H1 (cell line): Measurements from ENCODE around the gene FOSB. TPM values are rescaled to one million over a fixed set of nuclear protein-coding genes. Genes with fewer than 3 reads are reported as not detected.

Source experiments
- BRCA1 ChIP-seq: IDR thresholded peaks from 2 replicates; pipeline ENCODE4 v1.6.1; 2012; ENCODE audit warnings: low read depth, low read length, improper control_type of control experiment
- CBX5 ChIP-seq: fragments of 300-800, 300-1000 bp; sonication (generic); IDR thresholded peaks from 2 replicates; pipeline ENCODE4 v1.7.1; 2016; ENCODE audit warnings: antibody characterized with exemption, low read length, low read depth
- CHD2 ChIP-seq: IDR thresholded peaks from 2 replicates; pipeline ENCODE4 v1.6.1; 2012; ENCODE audit warnings: low read length, improper control_type of control experiment
- CREB1 ChIP-seq: IDR thresholded peaks from 2 replicates; pipeline ENCODE4 v1.6.1; 2012; ENCODE audit warnings: inconsistent platforms
- GABPA ChIP-seq: IDR thresholded peaks from 2 replicates; pipeline ENCODE4 v1.6.1; 2011; ENCODE audit warnings: mild to moderate bottlenecking, low read length, moderate library complexity, borderline replicate concordance; ENCODE audit not compliant: insufficient read depth
- HDAC2 ChIP-seq, 2 experiments: fragments of 300-600 bp in 1 of 2; sonication (generic) in 1 of 2; IDR thresholded peaks; 2 replicates each; pipeline ENCODE4 v1.6.1; 2011 to 2012; ENCODE audit warnings: low read depth in 2 of 2, low read length in 2 of 2, mild to moderate bottlenecking in 2 of 2, moderate library complexity in 2 of 2, borderline replicate concordance in 1 of 2, inconsistent platforms in 1 of 2
- HDAC6 ChIP-seq: IDR thresholded peaks from one replicate; pipeline ENCODE4 v1.7.1; 2012; ENCODE audit warnings: low read depth, mild to moderate bottlenecking, inconsistent platforms, low read length, moderate library complexity
- KDM1A ChIP-seq: fragments of 200-600, 300-600 bp; sonication (generic); IDR thresholded peaks from 2 replicates; pipeline ENCODE4 v1.7.1; 2016; ENCODE audit warnings: mild to moderate bottlenecking, low read length, borderline replicate concordance
- NANOG ChIP-seq: IDR thresholded peaks from 2 replicates; pipeline ENCODE4 v1.6.1; 2011; ENCODE audit warnings: low read length, low read depth, mild to moderate bottlenecking, inconsistent platforms; ENCODE audit not compliant: insufficient read depth, poor library complexity, severe bottlenecking
- PHF8 ChIP-seq: fragments of 200-600 bp; sonication (generic); conservative IDR thresholded peaks from 2 replicates; pipeline ENCODE4 v1.7.1; 2012; ENCODE audit warnings: low read depth, mild to moderate bottlenecking, inconsistent platforms, low read length, moderate library complexity
- RNF2 ChIP-seq: fragments of 200-900, 300-1000 bp; sonication (generic); IDR thresholded peaks from 2 replicates; pipeline ENCODE4 v1.7.1; 2016; ENCODE audit warnings: borderline replicate concordance, low read depth, mild to moderate bottlenecking, antibody characterized with exemption, low read length; ENCODE audit not compliant: poor library complexity, severe bottlenecking; ENCODE audit errors: missing control alignments
- SRF ChIP-seq: IDR thresholded peaks from 2 replicates; pipeline ENCODE4 v1.6.1; 2011; ENCODE audit warnings: mild to moderate bottlenecking, low read depth, low read length, moderate library complexity
- SUZ12 ChIP-seq: fragments of 200-600 bp; sonication (generic); IDR thresholded peaks from 2 replicates; pipeline ENCODE4 v1.6.1; 2012; ENCODE audit warnings: mild to moderate bottlenecking, inconsistent platforms, low read length, moderate library complexity, mixed read lengths
- TAF1 ChIP-seq: IDR thresholded peaks from 2 replicates; pipeline ENCODE4 v1.6.1; 2011; ENCODE audit warnings: mild to moderate bottlenecking, low read depth, low read length
- TAF7 ChIP-seq: optimal IDR thresholded peaks from 2 replicates; pipeline ENCODE3; 2011; ENCODE audit warnings: low read depth, mild to moderate bottlenecking, inconsistent platforms, low read length, moderate library complexity, borderline replicate concordance
- USF2 ChIP-seq: IDR thresholded peaks from 2 replicates; pipeline ENCODE4 v1.6.1; 2011; ENCODE audit warnings: low read length, improper control_type of control experiment
- polyA plus RNA-seq, 7 experiments: library from polyadenylated mRNA; depleted of rRNA in 3 of 7; stranded (reverse) in 5 of 7; unstranded in 2 of 7; fragments of >200 nt in 5 of 7; fragments of 200-250 nt in 2 of 7; gene quantifications; 1 replicate in 5 of 7; 2 replicates in 1 of 7; 4 replicates in 1 of 7; pipeline versions ENCODE4 v1.2.1 to v1.2.3, GENCODE V29; 2011 to 2013; ENCODE audit warnings: missing spikeins in 2 of 7, mixed read lengths in 2 of 7
- total RNA-seq: library from RNA; stranded (reverse); fragmentation: NEBNext Ultra II Directional; extraction: Animal tissue kit (Norgen Biotek cat#: 25700); gene quantifications from 2 replicates; pipeline ENCODE4 v1.2.1, GENCODE V29; 2021

The FOSB gene
- total and polyA plus RNA-seq, 2 of the 8 experiments (the other 6 are each of a cell fraction or from before 2014, with no cell fraction given): 0.44 to 2.7 TPM

- TF ChIP-seq NANOG: no peak
- no peak for TF ChIP-seq USF2
- TF ChIP-seq CREB1: peak; percentile 37; the same call in 1 of the 2 replicates
- TF ChIP-seq TAF7: no peak
- no peak for TF ChIP-seq CBX5
- peak in 1 of 2 experiments; percentile 93; a peak in 1 of 4 replicates for TF ChIP-seq HDAC2 (IDR thresholded peaks at IDR 0.05; ENCODE audit: borderline replicate concordance in 1 of 2, low read depth in 2 of 2, low read length in 2 of 2)
- no peak for TF ChIP-seq CHD2
- TF ChIP-seq KDM1A: peak; percentile 99
- no peak for TF ChIP-seq HDAC6
- no peak for TF ChIP-seq SUZ12
- TF ChIP-seq GABPA: no peak
- TF ChIP-seq SRF: no peak
- no peak for TF ChIP-seq BRCA1
- 0 out of 2 replicates have a peak, but pooled peaks have one; percentile 24 for TF ChIP-seq PHF8
- no peak for TF ChIP-seq RNF2
- TF ChIP-seq TAF1: 0 out of 2 replicates have a peak, but pooled peaks have one; percentile 21
Observed at GRCh38 chr19:45428384-45429231, 39.2 kb upstream of the FOSB start (continued).
